C4-2B (cell line): Measurements from ENCODE around the gene FAAH2.

ENCODE experiments used
- CTCF ChIP-seq: fragments of 450-650 bp; conservative IDR thresholded peaks from 2 replicates; pipeline ENCODE4 v1.5.1; 2017; ENCODE audit warnings: mild to moderate bottlenecking
- ZFX ChIP-seq: fragments of 450-650 bp; IDR thresholded peaks from 2 replicates; pipeline ENCODE4 v1.6.1; 2017

- peak; percentile 32 for TF ChIP-seq CTCF
- no peak for TF ChIP-seq ZFX
Measured at GRCh38 chrX:57282568-57282967, 3.9 kb upstream of the FAAH2 start.
